Left ventricle myocardium superior (tissue), 1 donor: ENCODE measurements around the gene IGFBP5. TPM values are rescaled to one million over a fixed set of nuclear protein-coding genes. Genes with fewer than 3 reads are reported as not detected.

ENCODE experiments used
- ATAC-seq: fragments of 200-7000 bp; cut with Tn5 transposase; one replicate; pipeline ENCODE4 v1.9.1; 2020; ENCODE audit warnings: mild to moderate bottlenecking, moderate library complexity
- DNase-seq: peaks from one replicate; pipeline ENCODE4 v3.0.0-alpha.2; 2020
- intact Hi-C: fragments of 100-400 bp; cut with micrococcal nuclease; formaldehyde crosslinking; loops from one replicate; pipeline ENCODE4 v1.11.0; 2022
- long read RNA-seq: library from polyadenylated mRNA; unstranded; transcript quantifications from one replicate; pipeline ENCODE4 v2.0.0, GENCODE V29; 2021
- total RNA-seq: library from RNA; stranded (reverse); fragmentation: NEBNext Ultra II Directional; extraction: Animal tissue kit (Norgen Biotek cat#: 25700); gene quantifications from one replicate; pipeline ENCODE4 v1.2.1, GENCODE V29; 2021
- donor health status: DM: no; HTN: yes; CAD: no; lungs with severe emphysema.

Gene IGFBP5, protein sequence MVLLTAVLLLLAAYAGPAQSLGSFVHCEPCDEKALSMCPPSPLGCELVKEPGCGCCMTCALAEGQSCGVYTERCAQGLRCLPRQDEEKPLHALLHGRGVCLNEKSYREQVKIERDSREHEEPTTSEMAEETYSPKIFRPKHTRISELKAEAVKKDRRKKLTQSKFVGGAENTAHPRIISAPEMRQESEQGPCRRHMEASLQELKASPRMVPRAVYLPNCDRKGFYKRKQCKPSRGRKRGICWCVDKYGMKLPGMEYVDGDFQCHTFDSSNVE
- 156 TPM for total RNA-seq
- long read RNA-seq, full-length matches to known transcripts, result 8 of 148 reads
- long read RNA-seq, partial matches to known transcripts, result 2 of 148 reads
- long read RNA-seq, other reads (novel, unspliced or antisense), result 138 of 148 reads

DNA sequence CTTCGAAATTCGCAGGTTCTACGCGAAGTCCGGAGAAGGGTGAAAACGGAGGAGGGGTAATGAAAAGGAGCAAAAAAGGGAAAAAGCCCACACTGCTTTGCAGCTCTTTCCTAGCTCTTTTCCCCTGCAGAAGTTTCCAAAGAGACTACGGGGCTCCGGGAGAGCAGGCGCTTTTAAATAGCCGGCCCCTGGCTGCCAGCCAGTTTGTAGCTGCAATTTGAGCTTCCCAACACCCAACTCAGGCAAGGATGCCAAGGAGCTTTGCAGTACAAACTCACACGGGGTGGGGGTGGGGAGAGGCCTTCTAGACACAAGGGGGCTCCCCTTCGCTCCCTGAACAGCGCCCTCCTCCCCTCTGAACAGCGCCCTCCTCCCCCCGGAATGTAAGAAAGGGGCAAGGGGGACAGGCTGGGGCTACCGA, at the start of gene IGFBP5:
Gene IGFBP5 (minus strand): TSS at position 149 of the 421 bp plus-strand sequence. CDS start 774 bp downstream, outside the sequence.
- DNase-seq, result peak; percentile 95
- peak; percentile 48 for ATAC-seq
- intact Hi-C loops, result loop anchor here (10.0 kb wide), 1 partner anchor 109 kb away; no protein-coding TSS in a partner anchor

DNA sequence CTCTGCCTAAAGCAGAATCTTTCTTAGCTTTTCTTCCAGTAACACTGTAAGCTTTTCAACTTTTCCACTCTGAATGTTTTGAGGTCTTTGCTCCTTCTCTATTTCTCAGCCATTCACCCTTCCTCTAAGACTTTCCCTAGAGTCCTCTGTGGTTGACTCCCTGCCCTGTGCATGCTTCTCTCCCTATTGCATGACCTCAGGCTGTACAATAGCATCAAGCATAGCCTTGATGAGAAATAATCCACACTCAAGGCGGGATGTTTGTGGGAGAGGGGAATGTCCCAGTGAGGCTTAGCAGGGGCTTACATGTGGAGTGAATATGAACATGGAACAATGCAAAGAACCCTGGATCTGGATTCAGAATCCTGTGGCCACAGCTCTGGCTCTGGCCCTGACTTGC, 48.4 kb upstream of the IGFBP5 start:
- no peak for ATAC-seq
- intact Hi-C loops, result no loop called here
- no peak for DNase-seq

DNA sequence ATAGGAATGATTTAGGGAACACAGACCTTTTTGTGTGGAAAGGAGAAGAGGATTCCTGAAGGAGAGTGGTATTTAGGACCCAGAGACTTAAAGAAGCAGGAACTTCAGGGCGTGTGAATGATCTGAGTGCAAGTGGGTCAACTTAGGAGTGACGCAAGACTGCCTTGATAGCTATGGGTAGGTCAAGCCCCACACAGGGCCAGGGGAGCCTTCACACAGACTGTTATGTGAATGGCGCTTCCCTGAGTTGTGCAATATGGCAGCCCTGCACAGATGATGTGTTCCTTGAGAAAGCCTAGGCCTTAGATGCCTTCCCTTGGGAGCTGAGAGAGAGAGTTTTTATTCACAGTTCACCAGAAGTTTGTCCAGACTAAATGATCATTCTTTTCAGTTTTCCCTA, 47.1 kb upstream of the IGFBP5 start:
- intact Hi-C loops, result no loop called here
- peak; percentile 57 for DNase-seq
- peak; percentile 91 for ATAC-seq

DNA sequence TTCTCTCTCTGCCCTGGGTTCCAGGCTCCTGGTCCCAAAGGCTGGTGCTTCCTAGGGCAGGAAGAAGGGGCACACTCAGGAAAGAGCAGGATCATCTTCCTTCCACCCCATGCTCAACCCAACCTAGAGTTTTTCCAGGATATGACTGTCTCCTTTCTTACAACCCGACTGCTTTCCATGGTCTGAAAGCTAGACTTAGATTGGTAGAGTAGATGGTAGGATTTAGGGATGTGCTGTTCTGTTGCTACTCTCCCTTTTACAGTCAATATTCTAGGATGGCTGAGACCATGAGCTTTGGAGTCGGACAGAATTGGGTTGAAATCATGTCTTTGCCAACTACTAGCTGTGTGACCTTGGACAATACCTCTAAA, 45.9 kb upstream of the IGFBP5 start:
- no peak for ATAC-seq
- DNase-seq, result no peak
- intact Hi-C loops, result no loop called here

DNA sequence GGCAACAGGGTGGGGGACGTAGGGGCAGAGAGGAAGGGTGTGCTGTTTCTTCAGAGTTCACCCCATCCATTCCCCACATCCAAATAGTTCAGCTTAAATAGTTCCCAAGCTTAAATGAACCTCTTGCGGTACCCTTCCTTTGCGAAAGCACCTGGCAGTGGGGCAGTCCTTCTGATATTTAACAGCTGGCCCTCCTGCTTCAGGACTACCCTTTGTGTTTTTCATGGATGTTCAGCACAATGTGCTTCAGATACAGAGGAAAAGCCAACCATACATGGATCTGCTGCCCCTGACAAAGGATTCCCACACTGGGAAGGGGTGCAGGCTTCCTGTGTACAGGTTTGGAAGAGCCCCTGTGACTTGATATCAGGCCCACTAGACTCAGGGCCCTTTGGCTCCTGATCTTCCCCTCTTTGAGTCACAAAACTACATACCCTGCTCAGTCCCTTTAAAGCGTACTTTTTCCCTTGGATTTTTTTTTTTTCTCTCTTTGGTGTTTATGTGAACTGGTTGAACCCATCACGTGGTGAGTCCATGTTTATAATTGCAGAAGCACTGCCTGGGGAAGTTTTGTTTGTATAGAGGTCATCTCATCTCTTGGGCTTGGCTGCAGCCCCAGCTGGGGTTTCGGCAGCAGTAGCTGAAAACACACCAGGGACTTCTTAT, 45.3 kb upstream of the IGFBP5 start:
- DNase-seq (no peak), ATAC-seq (peak; percentile 66)
- intact Hi-C loops, result no loop called here

DNA sequence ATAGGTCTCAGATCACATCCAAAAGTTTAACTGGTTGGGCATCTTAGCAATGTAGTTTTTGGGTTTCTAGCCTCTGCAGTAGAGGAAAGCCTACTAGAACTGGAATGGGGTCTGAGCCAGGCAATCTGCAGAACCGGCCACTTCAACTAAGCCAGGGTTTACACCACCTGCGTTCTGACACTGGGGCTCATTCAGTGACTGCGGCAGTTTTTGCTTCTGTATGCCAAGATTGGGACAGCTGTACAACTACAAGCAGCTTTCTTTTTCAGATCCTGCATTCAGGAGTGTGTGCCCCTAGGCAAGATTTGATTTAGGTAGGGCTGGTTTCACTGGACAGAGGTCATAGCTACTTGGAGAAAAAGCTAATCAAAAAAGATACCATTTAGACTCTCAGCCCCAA, 43.7 kb upstream of the IGFBP5 start:
- intact Hi-C loops, result no loop called here
- DNase-seq, result no peak
- no peak for ATAC-seq

DNA sequence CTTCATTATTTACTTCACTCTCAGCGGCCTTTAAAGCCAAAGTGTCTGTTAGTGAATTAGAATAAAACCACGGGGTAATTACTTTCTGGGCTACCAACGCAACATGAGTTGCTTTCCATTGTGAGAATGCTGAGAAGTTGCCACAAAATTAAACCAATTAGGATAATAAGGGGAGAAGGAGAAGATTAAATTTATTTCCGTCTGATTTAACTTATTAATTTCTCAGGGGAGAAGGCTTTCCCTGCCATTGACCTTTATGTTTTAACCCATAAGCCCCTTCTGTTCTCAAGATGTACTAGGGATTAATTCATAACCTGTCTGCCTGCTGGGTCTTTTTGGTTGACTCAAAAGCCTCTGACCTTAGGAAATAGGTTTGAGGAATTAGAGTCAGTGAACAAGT, 42.3 kb upstream of the IGFBP5 start:
- DNase-seq (no peak), ATAC-seq (no peak)
- intact Hi-C loops, result no loop called here

DNA sequence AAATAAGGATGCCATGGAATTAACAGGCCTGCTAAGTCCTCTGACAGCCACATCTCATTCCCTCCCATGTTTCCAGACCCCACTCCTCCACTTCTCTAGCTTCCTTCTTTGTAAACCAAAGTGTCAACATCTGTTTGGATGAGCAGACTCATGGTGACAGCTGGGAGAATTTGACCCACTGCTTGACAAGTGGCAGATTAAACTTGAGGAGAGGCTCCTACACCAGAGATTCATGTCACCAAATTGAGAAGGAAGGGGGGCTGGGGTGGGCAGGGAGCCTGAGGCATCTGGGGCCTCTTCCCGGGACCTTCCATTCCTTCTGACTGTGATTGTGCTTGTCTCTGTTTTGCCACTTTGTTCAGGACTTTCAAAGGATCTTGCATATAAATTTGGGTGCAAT, 41.0 kb upstream of the IGFBP5 start:
- no peak for DNase-seq
- intact Hi-C loops, result no loop called here
- no peak for ATAC-seq

DNA sequence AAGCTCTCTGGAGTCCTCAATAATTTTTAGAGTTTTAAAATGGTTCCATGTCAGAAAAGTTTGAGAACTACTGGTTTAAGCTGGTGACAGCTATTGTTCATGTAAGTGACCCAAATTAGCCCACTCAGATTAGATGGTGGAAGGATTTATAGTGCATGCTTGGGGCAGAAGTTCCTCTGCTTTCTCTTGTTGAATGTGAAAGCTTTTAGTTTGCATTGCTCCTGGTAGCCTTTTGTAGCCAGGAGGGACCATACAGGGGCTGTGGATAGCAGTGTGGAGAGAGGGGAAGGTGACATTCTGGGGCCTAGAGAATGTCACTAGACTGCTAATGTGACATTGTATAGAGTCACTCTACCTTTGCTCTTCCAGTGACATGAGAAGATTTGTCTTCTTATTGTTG, 40.3 kb upstream of the IGFBP5 start:
- no peak for ATAC-seq
- intact Hi-C loops, result no loop called here
- DNase-seq, result no peak

DNA sequence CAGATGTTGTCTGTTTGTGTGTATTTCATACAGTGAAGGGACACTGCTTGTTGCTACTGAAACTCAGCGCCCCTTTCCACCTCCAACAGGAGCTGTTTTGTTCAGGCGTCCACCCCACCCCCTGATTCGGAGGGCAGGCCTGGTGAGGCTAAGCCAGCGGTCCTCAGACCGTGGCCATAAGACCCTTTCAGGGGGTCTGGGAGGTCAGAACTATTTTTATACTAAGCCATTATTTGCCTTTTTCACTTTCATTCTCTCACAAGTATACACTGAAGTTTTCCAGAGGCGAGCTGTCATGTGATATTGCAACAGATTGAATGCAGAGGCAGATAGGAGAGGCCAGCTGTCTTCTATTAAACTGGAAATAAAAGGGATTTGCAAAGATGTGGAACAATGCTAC, 39.7 kb upstream of the IGFBP5 start:
- ATAC-seq (peak; percentile 80), DNase-seq (no peak)
- intact Hi-C loops, result no loop called here

DNA sequence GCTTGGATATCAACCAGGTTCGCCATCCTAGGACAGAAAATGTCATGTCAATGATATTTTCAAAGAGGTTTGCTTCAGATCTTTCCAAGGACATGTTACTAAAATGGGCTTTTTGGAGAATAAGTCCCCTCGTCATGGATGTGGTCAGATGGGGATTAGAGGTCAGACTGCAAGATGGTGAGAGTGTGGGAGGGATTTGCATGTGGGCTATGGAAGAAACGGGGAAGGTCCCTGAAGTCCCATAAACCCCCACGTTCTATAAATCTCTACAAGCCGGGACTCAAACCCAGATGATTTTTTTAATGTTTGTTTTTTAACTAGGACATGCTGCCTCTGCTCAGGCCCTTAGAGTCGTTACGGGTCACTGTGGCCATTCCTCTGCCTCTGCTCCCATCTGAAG, 37.7 kb upstream of the IGFBP5 start:
- ATAC-seq, result no peak

DNA sequence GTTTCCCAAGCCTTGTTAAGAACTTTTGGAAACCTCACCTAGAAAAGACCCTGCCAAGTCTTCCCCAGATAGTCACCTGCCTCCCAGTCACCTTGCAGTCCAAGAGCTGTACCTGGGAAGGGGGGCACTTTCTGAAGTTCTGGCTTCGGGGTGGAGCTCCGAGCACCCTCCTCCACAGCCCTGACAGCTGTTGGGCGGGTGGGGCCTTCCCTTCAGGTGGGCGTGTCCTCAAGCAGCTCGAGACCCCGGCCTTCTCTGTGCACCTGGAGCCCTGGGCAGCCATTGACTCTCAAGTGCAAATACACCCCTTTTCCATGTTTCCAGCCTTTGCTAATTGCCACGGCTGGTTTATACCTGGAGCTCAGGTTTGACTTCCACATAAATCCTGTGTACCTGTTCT, 37.0 kb upstream of the IGFBP5 start:
- no peak for DNase-seq
- ATAC-seq, result no peak
- intact Hi-C loops, result no loop called here

More for the DNA sequence above, 37.7 kb upstream of the IGFBP5 start:
- no peak for DNase-seq
- intact Hi-C loops, result no loop called here

DNA sequence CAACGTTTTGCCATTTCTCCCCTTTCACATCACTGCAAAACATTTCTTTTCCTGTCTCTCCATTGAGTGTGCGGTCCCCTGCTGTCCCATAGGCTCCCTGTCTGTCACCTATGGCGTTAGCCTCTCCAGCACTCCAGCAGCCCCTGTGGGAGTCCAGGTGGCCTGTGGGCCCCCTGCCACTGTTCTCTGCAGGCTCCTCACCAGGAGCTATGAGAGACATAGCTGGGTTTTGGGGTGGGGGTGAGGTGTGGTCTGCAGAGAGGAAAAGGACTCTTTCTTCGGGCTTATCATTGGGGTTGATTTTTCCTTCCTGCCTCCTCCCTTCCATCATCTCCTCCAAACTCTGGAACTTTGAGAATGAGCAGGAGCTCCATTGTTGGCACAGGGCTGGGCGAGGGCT, 36.1 kb upstream of the IGFBP5 start:
- intact Hi-C loops, result no loop called here
- ATAC-seq, result no peak

DNA sequence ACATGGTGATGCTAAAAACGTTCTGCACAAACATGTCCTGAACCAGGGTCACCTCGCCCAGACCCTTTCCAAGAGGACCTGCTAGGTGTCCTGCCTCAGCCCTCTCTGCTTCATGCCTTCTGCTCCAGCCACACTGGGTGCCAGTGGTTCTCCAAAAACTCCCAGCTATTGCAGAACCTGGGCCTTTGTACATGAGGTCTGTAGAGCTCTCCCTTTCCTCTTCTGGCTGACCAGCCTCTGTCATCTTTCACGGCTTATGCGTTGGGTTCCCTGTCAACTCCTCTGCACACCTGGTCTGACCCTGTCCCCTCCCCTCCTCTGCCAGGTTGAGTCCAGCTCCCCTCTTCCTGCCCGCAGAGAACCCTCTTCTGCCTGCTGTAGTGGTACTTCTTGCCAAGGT, 35.5 kb upstream of the IGFBP5 start:
- ATAC-seq (no peak), DNase-seq (no peak)
- intact Hi-C loops, result no loop called here

More for the DNA sequence above, 36.1 kb upstream of the IGFBP5 start:
- no peak for DNase-seq

DNA sequence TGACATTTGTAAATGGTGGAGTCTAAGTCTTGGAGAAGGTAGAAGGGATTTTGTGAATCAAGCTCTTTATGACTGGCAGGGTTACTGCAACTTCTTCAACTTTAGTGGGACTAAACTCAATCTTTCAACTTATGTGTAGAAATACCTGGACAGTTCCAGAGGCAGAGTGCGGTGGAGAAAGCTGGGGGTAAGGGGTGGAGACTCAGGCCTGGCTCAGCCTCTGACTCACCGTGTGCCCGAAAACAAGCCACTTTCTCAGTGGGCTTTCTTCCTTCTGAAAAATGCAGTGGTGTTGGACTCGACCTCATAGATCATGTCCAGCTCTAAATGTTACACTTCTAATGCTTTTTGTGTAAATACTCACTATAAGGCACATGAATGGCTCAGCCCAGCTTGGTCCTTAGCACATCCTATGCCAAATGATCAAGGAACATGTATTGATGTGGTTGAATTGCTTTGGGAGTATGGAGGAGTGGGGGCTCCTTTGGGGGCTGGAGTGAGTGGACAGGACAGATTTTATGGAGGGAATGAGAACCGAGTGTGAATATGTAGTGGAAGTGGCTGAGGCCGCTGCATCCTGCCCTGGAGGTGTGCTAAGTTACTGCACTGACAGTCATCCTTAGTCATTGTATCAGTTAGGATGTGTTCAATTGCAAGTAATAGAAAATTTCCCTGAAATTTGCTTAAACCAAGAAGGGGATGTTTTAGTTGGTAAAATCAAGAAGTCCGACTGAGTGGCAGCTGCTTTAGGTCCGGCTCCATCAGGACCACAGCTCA, 32.2 kb upstream of the IGFBP5 start:
- DNase-seq (no peak), ATAC-seq (no peak)
- intact Hi-C loops, result no loop called here

DNA sequence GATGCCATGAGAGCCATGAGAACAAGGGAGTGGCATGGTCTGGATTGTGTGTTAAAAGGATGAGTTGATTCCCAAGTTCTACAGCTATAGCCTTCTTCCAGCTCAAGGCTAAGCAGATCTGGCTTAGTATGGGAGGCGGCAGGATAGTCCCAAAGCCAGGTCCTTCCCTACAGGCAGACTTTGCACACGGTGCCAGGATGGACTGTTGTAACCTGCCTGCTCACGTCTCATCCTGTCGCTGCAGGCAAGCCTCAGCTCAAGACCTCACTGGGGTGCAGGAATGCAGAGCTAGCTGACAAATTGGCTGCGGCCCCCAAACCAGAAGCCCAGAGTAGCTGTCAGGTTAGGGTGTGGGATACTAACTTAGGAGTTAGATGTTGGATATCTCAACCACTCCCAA, 28.8 kb upstream of the IGFBP5 start:
- DNase-seq (no peak), ATAC-seq (no peak)
- intact Hi-C loops, result no loop called here

DNA sequence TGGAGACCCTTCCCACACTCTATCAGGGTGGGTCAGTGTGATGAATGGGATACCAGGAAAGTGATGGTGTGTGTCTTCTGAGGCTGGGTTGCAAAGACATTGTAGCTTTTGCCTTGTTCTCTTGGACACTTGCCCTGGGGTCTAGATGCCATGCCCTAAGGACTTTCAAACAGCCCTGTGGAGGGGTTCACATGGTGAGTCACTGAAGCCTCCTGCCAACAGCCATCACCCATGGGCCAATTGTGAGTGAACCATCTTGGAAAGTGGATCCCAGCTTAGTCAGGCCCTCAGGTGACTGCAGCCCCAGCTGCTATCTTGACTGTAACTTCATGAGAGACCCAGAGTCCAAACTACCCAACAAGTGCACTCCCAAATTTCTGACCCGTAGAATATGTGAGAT, 25.8 kb upstream of the IGFBP5 start:
- DNase-seq (no peak), ATAC-seq (no peak)
- intact Hi-C loops, result no loop called here

DNA sequence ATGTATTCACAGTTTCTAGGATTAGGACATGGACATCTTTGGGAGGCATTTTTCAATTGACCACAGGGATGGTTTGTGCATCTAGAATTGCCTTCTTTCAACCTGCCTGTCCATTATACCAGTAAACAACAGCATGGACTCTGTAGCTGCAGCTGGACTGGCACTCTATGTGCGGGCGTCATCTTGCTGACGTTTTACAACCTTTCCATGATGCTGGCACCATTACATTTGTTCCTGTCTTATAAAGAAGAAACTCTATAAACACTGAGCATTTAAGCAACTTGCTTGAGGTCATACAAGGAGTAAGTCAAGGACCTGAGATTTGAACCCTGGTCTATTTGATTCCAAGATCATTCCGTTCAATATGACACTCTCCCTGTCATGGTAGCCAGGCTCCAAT, 25.4 kb upstream of the IGFBP5 start:
- DNase-seq (no peak), ATAC-seq (no peak)
- intact Hi-C loops, result no loop called here

DNA sequence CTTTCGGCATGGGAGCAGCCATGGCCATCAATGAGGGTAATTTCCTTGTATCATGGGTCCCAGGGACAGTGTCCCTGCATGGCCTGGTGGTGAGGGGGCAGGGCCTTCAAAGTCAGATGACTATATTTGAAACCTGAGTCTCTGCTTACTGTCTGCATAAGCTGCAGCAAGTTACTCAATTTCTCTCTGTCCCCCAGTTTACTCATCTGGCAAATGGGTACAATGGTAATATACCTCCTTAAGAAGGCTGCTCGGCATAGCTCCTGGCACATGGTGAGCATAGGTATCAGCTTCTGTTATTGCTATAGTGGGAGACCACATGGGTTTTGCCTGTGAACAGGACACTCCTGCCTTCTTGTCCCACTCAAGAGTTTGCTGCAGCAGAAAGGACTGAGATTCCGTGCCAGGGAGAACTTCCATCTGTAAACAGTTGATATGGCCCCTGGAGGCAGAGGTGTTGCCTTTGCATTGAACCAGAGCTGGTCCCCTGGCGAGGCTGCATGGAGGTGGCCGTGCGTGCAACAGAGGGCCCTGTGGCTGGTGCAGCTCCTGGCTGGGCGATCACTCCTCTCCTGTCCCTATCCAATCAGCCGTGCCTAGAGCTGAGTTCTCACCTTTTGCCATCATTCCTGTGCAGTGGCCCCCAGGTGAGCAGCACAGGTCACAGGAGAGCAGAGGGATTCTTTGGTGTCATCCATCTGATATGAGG, 22.7 kb upstream of the IGFBP5 start:
- intact Hi-C loops, result no loop called here
- ATAC-seq, result no peak
- DNase-seq, result no peak

DNA sequence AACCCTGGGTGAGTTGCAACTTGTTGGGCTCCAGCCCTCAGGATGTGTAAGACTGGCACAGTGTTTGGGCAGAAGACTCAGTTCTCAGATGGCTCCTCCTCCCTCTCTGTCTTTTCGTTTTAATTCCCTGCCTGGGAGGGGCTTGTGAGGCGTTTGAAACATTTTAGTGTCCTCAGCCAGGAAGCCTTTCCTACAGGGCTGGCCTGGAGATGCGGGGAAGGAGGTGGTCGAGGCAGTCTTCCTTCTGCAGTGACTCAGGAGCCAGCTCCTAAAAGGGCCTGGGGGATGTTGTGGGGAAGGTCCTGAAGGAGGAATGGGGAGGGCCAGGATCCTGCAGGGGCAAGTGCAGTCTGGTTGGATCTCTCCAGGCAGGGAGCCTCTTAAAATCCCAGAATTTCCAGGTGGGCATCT, 22.1 kb upstream of the IGFBP5 start:
- no peak for DNase-seq

More for the DNA sequence above, 22.1 kb upstream of the IGFBP5 start:
- no peak for ATAC-seq
- intact Hi-C loops, result no loop called here
